Peyer's patch (tissue), 4 donors: ENCODE measurements around the gene TYROBP.

Experiments
- CTCF ChIP-seq, 6 experiments: fragments of 450-650 bp in 4 of 6; fragments of 200-600 bp in 2 of 6; sonication (generic) in 1 of 6; IDR thresholded peaks; one replicate each; pipeline ENCODE4 v1.5.1; 2017 to 2019; ENCODE audit warnings: antibody characterized with exemption in 6 of 6, mild to moderate bottlenecking in 3 of 6, moderate library complexity in 1 of 6
- POLR2A ChIP-seq, 2 donors: fragments of 450-650 bp; IDR thresholded peaks; one replicate each; pipeline ENCODE4 v1.5.1; 2017; ENCODE audit warnings: antibody characterized with exemption in 2 of 2, mild to moderate bottlenecking in 2 of 2, moderate library complexity in 2 of 2

GRCh38 chr19:35861640-35862160, 46.4 kb downstream of the TYROBP start:
- no peak for TF ChIP-seq CTCF (IDR thresholded peaks at IDR 0.05)
- no peak for TF ChIP-seq POLR2A (IDR thresholded peaks at IDR 0.05)
